ENCODE data around the gene ST7L. TPM values are rescaled to one million over a fixed set of nuclear protein-coding genes. Genes with fewer than 3 reads are reported as not detected.

ST7L gene
- total RNA-seq, 1 donor from 2014 or later: 21.2 TPM

GRCh38 chr1:112599477-112599876 lies 19.5 kb downstream of the ST7L start:
- no peak for TF ChIP-seq CTCF (IDR thresholded peaks at IDR 0.05; ENCODE audit: unreplicated experiment)
- H3K9me3 Mint-ChIP-seq (ENCODE audit: low read depth): no peaks in the 10 kb centered on the region
- no peak for DNase-seq (ENCODE audit: low spot score, unreplicated experiment)
- no peak overlapping the region for H3K27ac Mint-ChIP-seq
- H3K4me3 Mint-ChIP-seq (ENCODE audit: low read depth): no peak overlapping the region
- H3K27me3 Mint-ChIP-seq: no peaks in the 10 kb centered on the region
- H3K36me3 Mint-ChIP-seq (ENCODE audit: insufficient read depth): peaks cover 13% of the 10 kb centered on the region
- H3K4me1 Mint-ChIP-seq (ENCODE audit: low read depth): no peaks in the 10 kb centered on the region

DNA sequence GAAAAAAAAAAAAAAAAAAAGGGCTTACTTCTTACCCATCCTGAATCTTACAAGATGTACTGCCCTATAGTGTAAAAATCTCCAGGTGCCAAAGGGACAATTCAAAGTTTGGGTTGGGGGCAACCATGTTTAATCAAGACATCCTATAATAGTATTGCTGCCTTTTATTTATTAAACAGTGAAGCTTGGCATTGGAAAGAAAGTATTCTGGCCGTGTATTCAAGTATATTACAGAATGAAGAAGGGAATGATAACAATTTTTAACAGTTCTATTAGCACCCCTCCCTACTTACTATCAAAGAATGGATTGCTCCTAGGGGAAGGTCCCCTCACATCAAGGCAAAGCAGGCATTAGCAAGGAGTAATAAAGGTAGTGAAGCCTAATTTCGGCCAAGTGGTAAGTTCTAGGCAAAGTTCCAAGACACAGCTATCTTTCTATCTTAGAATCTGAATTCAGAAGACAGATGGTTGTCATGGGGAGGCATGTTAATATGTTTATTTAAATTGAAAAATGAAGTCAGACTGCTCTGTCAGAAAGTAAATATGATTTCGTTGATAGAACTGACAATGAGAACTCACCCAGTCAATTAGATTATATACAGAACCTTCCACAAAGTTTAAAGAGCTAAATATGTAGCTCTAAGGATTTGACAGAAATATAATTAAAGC lies 24.6 kb downstream of the ST7L start:
- no peak for DNase-seq (ENCODE audit: low spot score, unreplicated experiment)
- Mint-ChIP-seq H3K4me1 (ENCODE audit: low read depth) (no peaks in the 10 kb centered on the region), H3K9me3 (ENCODE audit: low read depth) (no peaks in the 10 kb centered on the region), H3K36me3 (ENCODE audit: insufficient read depth) (peaks cover 18% of the 10 kb centered on the region), H3K27me3 (no peaks in the 10 kb centered on the region), H3K4me3 (ENCODE audit: low read depth) (no peak overlapping the region), H3K27ac (no peak overlapping the region)
- no peak for TF ChIP-seq CTCF (IDR thresholded peaks at IDR 0.05; ENCODE audit: unreplicated experiment)

- Mint-ChIP-seq H3K27ac (no peak overlapping the region), H3K27me3 (no peaks in the 10 kb centered on the region), H3K36me3 (ENCODE audit: insufficient read depth) (peaks cover 30% of the 10 kb centered on the region), H3K4me1 (ENCODE audit: low read depth) (no peaks in the 10 kb centered on the region), H3K9me3 (ENCODE audit: low read depth) (peaks cover 4% of the 10 kb centered on the region), H3K4me3 (ENCODE audit: low read depth) (no peak overlapping the region)
- no peak for DNase-seq (ENCODE audit: low spot score, unreplicated experiment)
- TF ChIP-seq CTCF (IDR thresholded peaks at IDR 0.05; ENCODE audit: unreplicated experiment): no peak
Measured at GRCh38 chr1:112589766-112590165, 29.2 kb downstream of the ST7L start.

GRCh38 chr1:112583366-112583765 lies 35.6 kb downstream of the ST7L start:
- TF ChIP-seq CTCF (IDR thresholded peaks at IDR 0.05; ENCODE audit: unreplicated experiment): no peak
- Mint-ChIP-seq H3K27me3 (no peaks in the 10 kb centered on the region), H3K4me3 (ENCODE audit: low read depth) (no peak overlapping the region), H3K4me1 (ENCODE audit: low read depth) (no peaks in the 10 kb centered on the region), H3K9me3 (ENCODE audit: low read depth) (peaks cover 4% of the 10 kb centered on the region), H3K36me3 (ENCODE audit: insufficient read depth) (peaks cover 13% of the 10 kb centered on the region), H3K27ac (no peak overlapping the region)
- DNase-seq (ENCODE audit: low spot score, unreplicated experiment): no peak

DNA sequence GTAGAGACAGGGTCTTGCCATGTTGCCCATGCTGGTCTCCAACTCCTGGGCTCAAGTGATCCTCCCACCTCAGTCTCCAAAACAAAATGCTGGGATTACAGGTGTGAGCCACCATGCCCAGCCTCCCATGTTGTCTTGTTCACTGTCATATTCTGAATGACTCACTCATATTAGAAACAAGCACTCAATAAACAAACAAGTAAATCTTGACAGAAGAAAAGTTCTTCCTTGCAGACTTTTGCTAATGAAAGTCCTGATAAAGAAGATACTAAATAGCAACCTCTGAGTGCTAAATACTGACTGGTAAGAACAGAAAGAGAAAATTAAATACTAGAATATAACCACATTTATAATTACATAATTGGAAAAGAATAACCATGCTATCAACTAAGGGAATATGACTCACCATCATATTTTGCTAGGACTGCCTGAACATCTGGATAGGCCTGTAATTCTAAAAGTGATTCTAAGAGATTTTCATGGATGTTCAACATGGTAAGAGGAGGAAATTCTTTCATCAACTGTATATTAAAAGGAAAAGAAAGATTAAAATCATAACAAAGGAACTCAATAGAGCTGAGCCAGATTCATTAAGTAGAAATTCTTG lies 37.3 kb downstream of the ST7L start:
- Mint-ChIP-seq H3K4me3 (ENCODE audit: low read depth) (no peak overlapping the region), H3K27me3 (no peaks in the 10 kb centered on the region), H3K9me3 (ENCODE audit: low read depth) (no peaks in the 10 kb centered on the region), H3K4me1 (ENCODE audit: low read depth) (no peaks in the 10 kb centered on the region), H3K36me3 (ENCODE audit: insufficient read depth) (peaks cover 7% of the 10 kb centered on the region), H3K27ac (no peak overlapping the region)
- DNase-seq (ENCODE audit: low spot score, unreplicated experiment): no peak
- TF ChIP-seq CTCF (IDR thresholded peaks at IDR 0.05; ENCODE audit: unreplicated experiment): no peak

Measured in progenitor cell of endocrine pancreas (in vitro differentiated cells).